Activated effector memory CD4-positive, alpha-beta T cell treated with Interleukin-2 at 50 U/mL for 16 hours (primary cell): ENCODE data around the gene TBC1D16.
A peak's percentile ranks its signal among the peaks of the same experiment; 100 is the strongest.
"Not testable (repeated sequence)": the region's sequence is repeated elsewhere in the genome, so short reads cannot be mapped to it uniquely, and the experiment has no call there.

ENCODE experiments used
- DNase-seq: peaks from one replicate; pipeline ENCODE4 v3.0.0-alpha.2; 2020

Gene TBC1D16

DNA sequence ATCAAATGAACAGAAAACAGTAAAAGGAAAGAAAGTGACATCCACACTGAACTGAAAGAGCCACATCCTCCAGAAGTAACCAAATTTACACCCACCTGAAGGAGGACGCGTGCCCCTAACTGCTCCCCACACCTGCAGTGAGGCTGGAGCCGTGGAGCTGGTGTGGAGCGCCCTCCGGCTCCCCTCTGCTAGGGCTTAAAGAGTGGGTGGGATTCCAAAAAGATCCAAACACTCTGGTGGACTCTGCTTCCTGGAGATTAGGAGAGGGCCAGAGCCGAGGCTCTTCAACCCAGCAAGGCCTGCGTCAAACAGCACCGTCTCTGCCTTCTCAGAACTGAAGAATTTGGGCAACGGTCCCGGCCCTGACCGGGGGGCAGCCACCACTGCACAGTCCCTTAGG is 16.0 kb upstream of the TBC1D16 start:
- DNase-seq, result no peak

DNA sequence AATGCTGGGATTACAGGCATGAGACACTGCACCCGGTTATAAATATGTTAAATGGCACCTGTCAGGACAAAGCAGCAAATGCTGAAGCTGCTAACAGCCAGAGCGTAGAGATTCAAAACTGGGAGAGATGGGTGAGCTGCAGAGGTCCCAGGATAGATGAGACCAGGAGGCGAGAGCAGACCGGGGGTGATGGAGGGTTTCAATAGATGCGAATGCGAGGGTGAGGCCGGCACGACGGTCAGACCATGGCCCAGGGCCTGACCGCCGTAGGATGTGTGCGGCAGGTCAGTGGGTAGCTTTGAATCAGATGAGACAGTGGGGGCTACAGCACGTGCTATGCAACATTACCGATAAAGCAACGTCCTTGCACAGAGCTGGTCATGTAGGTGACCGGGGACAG is 15.0 kb upstream of the TBC1D16 start:
- DNase-seq, result no peak

DNA sequence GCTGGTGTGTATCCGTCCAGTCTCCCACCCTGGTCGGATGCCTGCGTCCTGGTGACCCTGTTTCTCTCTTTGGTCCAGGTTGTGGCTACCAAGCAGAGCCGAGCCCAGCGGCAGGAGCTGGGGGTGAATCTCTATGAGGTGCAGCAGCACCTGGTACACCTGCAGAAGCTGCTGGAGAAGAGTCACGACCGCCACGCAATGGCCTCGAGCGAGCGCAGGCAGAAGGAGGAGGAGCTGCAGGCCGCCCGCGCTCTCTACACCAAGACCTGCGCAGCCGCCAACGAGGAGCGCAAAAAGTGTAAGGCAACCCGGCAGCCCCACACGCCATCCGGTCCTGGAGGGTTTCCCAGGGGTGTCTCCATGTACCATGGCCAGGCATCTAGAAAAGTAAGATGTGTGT is 14.3 kb upstream of the TBC1D16 start:
- DNase-seq, result no peak

DNA sequence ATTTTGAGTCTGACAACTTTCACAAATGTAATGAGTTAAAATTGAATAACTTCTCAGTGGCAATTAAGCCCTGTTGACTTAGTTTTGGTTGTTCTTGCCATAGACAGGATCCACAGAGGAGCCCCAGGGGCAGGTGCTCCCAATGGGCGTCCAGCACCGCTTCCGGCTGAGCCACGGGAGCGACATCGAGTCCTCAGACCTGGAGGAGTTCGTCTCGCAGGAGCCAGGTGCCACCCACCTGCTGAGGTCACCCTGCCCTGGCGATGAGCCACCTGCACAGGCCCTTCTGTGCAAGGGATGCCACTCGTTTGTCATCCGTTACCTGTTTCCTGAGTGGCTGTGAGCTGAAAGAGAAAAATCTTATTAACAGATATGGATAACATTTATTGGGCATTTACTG is 11.5 kb upstream of the TBC1D16 start:
- no peak for DNase-seq

DNA sequence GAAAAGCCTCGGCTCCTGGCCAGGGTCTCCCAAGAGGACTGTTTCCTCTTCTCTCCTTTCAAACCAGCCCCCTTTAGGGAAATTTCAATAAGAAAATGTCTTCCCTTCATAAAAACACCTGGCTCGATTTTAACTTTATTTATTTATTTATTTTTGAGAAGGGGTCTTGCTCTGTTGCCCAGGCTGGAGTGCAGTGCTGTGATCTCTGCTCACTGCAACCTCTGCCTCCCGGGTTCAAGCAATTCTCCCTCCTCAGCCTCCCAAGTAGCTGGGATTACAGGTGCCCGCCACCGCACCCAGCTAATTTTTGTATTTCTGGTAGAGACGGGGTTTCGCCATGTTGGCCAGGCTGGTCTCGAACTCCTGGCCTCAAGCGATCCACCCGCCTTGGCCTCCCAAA is 11.0 kb upstream of the TBC1D16 start:
- DNase-seq, result not testable (repeated sequence)

DNA sequence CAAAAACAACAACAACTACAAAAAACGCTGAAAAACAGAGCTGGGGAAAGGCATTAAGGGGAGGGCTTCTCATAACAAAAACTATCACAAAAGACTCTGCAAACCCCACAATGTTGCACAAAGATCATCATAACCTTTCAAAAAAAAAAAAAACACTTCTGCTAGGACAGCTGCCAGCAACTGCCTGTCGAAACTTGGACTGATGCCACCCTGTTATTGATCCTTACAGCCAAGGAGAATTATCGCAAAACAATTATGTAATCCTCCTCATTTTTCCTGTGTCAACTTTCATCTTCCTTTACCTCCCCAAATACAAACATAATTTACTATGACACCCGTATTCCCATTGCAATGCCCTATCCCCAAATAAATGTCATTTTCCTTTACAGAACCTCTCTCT is 10.0 kb upstream of the TBC1D16 start:
- DNase-seq, result no peak

DNA sequence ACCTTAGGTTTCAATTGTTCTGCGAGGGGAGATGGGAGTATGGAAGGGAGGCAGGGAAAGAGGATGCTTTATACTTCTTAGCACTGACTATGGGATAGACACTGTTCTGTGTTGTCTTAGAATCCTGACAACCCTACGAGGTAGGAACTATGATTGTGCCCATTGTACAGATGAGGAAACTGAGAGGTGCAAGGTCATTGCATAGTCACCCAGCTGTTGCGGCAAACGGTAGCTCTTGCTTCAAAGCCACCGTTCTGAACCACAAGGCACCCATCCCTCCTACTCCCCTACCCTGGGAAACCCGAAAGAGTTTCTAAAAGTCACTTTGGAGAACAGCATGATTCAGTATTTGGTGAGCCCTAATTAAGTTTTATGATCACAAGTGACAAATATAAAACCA is 8.3 kb upstream of the TBC1D16 start:
- DNase-seq, result no peak

DNA sequence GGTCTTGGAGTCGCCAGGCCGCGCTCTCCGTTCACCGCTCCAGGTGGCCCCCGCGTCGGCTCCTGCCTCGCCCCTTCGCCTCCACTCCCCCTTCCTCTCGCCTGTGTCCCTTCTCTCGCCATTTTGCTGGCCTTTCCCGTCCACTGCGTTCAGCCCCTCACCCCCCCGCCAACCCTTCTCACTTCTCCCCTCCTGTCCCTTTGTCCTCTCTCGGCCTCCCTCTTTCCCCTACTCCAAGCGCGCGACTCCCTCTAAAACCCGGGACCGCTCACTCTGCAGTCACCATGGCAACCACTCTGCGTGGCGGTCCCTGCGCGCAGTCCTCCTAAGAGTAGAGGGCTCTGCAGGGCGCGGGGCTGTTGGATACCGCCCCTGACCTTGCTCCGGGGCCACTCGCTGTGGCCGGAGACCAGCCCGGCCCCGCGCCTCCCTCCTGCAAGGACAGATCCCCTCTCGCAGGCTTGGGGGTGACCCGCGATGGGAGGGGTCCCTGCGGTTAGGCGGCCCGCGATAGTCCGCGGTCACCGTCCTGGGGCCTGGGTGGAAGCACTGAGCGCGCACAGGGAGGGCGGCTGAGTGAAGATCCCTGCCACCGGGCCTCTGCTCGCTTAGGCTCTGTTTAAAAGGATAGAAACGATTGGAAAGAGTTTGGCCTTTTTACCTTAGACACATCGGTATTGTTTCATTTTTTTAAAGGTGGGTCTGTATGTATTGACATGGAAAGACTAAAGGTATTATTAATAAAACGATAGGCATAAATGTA is 1.2 kb upstream of the TBC1D16 start:
- peak; percentile 2 for DNase-seq

DNA sequence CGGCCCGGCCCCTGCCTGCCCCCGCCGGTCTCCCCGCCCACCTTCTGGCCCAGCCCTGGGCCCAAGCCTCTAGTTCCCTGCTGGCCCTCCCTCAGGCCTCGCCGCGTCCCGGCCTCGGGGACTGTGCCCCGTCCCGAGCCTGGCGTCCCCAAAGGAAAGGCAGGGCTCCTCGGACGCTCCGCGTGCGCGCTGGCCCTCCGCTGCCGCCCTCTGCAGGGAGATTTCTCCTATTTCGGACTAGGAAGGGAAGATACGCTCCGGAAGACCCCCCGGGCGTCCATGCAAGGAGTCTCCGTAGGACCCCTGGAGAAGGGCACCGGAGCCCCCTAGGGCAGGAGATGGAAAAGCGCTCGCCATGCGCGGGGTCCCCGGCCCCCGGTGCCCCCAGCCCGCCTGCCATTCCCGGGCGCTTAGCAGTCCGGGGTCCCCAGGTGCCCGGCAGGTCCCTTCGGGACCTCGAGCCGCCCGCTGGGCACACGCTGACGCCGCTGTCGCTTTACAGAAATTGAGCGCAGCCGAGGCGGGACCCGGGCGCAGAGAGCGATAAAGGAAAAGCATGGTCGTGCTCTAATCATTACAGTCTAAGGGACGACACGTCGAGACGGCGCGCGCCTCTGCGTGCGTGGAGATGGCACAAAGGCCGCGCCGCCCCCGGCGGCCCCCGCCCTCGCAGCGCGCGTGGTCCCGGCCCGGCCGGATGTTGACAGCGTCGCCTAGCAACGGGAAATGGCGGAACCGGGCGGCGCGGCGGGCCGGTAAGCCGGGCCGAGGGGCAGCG is 454 bp upstream of the TBC1D16 start, which contains the start of gene CCDC40:
TSS of gene CCDC40 (plus strand) at position 706 of the 778 bp plus-strand sequence. CDS start at position 727, 21 bp downstream.
- peak; percentile 71 for DNase-seq

DNA sequence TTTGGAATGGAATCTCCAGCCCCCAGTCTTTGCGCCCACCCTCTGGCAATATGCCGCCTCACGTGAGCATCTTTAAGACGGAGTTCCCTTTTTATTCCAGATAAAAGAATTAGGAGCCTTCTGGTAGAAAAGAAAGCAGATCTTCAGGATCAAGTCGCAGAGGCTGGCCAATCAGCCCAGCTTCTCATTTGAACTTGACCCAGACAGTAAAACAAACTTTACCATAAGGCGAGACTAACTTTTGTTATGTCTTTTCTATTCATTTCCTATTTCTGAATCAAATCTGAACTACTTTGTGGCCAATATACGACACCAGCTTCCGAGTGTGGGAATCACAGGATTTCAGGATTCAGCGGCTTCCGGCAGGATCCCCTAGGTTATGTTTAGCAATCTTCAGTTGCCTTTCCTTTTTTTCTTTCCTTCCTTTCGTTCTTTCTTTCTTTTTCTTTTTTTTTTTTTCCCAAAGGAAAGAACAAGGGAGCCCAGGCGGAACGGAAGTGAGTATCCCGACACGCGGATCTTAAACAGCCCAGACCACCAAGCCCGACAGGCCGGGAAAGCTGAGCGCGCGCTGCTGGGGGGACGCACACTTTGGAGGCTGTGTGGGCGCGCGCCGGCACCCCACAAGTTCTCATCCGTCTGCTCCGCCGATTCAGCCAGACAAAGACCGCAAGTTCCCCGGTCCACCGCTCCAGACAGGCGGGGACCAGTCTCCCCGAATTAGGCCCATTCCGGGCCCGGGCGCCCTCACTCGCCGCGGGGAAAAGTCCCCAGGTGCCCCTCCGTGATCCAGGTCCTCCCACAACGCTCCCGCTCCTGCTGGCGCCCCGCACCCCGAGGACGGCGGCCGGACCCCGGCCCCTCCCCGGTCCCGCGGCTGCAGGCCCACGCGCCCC is 633 bp downstream of the TBC1D16 start:
- peak; percentile 20 for DNase-seq

DNA sequence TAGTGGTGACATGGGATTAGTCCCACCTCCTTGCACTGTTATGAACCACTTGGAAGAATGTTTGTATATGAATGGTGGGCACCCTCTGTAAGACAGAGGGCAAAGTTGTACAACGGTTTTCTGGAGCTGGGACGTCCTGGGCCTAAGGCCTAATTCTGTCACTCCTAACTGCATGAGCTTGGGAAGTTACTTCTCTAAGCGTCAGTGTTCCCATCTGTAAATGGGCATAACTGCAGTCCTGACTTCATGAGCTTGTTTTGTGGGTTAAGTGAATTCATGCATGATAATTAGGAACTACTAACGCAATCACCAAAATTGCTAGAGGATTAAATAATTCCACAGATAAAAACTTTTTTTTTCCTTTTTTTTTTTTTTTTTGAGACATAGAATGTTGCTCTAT is 1.8 kb downstream of the TBC1D16 start:
- no peak for DNase-seq

DNA sequence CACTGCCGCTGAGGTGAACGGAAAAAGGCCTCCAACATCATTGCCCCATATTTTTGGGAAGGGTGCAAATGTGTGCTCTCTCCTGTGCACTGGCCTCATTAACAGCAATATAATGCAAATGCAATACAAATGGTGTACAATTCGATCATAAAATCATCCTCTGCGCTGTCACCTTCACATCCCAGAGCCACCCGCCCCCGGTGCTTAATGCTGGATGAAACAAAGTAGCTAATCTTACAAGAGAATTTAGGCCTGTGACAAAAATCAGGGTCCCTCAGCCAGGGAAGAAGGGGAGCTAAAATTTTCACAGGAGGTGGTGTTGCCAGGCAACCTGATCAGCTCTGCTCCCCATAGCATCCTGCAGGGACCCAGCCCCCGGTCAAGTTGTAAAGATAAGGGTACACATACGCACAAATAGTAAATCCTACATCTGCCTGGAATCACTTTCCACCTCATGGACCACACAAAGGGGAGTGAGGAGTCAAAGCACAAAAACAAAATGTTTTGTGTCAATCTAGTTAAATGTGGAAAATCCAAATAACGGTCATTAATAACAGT is 3.0 kb downstream of the TBC1D16 start:
- no peak for DNase-seq

DNA sequence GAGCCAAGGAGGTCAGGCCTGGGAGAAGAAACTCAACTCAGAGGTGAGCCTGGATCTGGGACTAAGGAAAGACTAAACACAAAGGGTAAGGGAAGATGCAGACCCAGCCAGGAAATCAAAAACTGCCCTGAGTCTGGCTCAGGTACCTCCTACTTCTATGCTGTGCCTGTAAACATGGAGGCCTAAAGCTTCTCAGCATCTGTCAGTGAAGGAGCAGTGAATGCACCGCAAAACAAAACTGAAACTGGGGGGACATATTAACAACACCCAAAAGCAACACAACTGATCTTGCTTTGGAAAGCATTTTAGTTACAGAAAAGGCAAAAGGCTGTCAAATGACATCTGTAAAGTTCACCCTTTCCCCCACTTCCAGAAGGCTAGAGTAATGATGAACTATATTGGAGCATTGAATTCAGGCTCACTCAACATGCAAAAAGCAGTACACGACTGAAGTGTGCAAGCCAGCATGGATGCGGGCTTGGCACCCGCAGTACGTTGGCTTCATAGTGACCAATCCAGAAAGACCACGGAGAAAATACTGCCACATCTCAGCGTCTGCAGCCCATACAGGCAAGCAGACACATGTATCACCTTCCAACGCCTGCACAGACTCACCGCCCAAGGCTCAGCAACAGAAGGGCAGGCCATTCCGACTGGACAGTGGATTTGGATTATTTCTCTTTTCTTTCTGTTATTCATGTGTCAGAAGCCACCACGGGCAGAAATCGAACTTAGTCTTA is 3.8 kb downstream of the TBC1D16 start:
- DNase-seq, result no peak

DNA sequence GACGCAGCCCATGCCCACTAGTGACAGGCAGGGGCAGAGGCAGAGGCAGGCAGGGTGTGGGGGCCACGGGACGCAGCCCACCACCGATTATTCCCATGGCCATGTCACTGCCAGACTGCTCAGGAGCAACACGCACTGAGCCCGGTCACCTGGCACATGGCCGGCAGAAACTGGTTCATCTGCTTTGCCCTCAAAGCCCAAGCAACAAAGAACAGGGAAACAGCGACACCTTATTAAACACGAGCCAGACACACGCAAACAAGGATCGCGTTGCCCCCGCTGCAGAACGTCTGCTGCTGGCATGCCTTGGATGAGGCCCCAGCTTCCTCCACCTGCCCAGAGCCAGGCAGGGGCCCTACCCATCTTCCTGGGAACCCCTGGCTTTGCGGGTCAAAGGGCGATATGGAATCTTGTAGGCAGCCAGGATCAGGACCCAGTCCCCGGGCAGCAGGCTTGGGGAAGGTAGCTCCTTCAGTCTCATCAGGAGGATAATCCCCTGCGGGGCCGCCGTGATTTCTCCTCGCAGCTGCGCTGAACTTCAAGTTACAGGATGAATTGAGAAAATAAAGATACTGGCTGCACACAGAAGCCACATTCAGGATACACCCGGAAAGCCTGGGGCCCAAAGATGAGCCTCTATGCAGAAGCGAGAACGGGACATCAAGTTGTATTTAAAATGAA is 4.8 kb downstream of the TBC1D16 start:
- DNase-seq, result no peak

DNA sequence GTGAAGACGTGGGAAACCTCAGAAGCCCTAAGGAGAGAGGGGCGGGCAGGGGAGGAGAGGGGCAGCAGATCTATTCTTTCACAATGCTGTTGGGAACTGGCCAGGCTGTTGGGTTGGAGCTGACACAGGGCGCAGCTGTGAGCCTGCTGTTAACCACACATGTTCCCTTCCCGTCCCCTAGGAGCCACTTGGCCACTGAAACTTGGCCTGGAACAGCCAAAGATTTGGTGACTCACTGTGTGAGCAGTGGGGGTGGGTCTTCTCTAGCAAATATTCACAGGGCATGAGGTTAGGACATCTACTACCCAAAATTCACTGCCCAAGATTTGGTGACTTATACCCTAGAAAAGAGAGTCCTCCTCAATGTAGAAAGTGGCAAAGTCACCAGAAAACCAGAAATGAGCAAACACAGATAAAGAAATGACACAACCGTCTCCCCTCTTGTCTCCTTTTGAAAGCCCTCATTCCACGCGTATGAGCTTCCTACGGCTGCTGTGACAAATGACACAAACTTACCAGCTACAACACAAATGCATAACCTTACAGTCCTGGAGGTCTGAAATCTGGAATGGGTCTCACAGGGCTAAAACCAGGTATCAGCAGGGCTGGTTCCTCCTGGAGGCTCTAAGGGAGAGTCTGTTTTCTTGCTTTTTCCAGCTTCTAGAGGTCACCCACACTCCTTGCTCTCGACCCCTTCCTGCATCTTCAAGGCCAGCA is 6.3 kb downstream of the TBC1D16 start:
- no peak for DNase-seq

DNA sequence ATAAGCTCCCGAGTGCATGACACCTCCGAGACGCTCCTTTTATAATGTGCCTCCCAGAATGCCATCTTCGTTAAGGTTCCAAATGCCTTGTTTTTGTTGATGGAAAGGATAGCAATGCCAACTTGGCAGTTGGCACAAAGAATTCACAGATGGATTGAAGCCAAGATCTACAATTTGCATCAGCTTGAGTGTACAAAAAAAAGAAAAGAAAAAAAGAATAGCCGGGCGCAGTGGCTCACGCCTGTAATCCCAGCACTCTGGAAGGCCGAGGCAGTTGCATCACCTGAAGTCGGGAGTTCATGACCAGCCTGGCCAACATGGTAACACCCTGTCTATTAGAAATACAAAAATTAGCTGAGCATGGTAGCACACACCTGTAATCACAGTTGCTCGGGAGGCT is 7.6 kb downstream of the TBC1D16 start:
- no peak for DNase-seq

DNA sequence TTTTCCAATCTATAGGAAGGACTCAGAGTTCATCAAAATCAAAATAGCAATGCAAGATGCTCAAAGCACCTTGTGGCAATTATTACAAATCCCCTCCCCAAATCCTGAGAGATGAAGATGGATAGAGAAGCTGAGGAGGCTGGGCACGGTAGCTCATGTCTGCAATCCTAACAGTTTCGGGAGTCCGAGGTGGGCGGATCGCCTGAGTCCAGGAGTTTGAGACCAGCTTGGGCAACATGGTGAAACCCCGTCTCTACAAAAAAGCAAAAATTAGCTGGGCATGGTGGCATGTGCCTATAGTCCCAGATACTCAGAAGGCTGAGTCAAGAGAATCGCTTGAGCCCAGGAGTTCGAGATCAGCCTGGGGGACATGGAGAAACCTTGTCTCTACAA is 8.6 kb downstream of the TBC1D16 start:
- no peak for DNase-seq

DNA sequence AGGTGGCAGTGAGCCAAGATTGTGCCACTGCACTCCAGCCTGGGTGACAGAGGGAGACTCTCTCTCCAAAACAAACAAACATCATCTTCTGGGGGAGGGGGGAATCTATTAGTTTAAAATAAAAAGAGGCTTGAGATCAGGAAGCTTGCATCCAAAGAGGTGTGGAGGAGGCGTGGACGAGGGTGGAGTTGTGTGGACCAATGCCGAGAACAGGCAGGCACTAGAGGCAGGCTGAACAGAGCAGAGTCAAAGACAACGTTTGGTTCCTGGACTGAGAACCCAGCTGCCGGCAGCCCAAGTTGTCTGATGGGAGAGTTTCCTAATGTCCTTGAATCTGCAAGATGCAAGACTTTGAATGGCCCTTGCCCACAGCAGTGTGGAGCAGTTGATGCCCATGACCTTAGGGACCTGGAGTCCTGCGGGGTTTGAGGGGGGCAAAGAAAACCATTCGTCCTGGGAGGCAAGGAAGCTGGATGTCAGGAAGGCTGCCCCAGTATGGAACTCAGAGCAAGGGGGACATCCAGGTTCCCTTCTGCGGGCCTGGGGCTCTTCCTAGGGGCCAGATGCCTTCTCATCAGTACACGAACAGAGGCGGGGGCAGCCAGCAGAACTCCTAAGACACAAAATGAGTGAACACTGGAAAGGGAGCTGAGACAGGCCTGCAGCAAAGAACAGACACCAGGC is 9.2 kb downstream of the TBC1D16 start:
- no peak for DNase-seq

DNA sequence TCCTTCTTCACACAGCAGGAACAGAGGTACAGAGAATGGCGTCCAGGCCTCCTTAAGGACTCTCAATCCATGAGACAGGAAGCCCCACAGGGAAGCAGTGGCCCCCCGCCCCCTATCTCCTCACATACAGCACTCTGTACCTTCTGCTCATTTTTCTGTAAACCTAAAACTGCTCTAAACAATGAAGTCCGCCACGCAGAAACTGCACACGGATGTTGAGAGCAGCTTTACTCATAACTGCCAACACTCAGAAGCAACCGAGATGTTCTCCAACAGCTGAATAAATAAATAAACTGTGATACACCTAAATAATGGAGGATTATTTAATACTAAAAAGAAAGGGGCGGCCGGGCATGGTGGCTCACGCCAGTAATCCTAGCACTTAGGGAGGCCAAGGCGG is 9.9 kb downstream of the TBC1D16 start:
- DNase-seq, result no peak

DNA sequence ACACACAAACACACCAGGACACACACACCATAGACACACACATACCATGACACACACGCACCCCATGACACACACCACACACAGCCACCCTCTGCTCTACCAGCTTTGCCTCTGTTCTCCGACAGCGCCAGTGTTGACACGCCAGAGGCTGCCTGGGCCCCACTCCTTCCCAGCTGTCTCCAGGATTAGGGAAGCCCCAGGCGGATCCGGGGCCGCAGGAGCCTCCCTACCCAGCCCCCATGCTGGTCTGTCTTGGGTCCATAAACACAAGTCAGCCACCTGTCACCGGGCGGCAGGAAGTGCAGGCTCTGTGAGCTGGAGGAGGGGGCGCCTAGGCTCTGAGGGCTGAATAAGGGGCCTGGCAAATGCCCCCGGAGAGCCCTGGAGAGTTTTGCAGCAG is 10.5 kb downstream of the TBC1D16 start:
- no peak for DNase-seq
